Stimulated activated CD8-positive, alpha-beta memory T cell treated with anti-CD3 and anti-CD28 coated beads, Interleukin-7, amount 100 ng/mL, for 1 hour (primary cell): ENCODE measurements around the gene GOSR1.
"Not testable (repeated sequence)": the region's sequence is repeated elsewhere in the genome, so short reads cannot be mapped to it uniquely, and the experiment has no call there.

Experiments used
- DNase-seq, 2 donors: peaks; one replicate each; pipeline ENCODE4 v3.0.0-alpha.2; 2020; ENCODE audit warnings: low read depth in 2 of 2

GOSR1 gene

GRCh38 chr17:30545024-30545423 is 67.8 kb downstream of the GOSR1 start:
- no peak for DNase-seq

- no peak for DNase-seq
Measured at GRCh38 chr17:30547778-30548573, 70.8 kb downstream of the GOSR1 start.

GRCh38 chr17:30549181-30549580 is 72.0 kb downstream of the GOSR1 start:
- DNase-seq, result not testable (repeated sequence)

- DNase-seq, result no peak
Measured at GRCh38 chr17:30549864-30550511, 72.8 kb downstream of the GOSR1 start.

- DNase-seq, result no peak
Measured at GRCh38 chr17:30550512-30551273, 73.5 kb downstream of the GOSR1 start.

GRCh38 chr17:30551274-30551995 is 74.2 kb downstream of the GOSR1 start:
- DNase-seq, result not testable (repeated sequence)

- no peak for DNase-seq
Measured at GRCh38 chr17:30551996-30552339, 74.8 kb downstream of the GOSR1 start.

- DNase-seq, result no peak
Measured at GRCh38 chr17:30552994-30553566, 75.9 kb downstream of the GOSR1 start.

GRCh38 chr17:30553823-30554440 is 76.7 kb downstream of the GOSR1 start:
- DNase-seq, result not testable (repeated sequence)

GRCh38 chr17:30554839-30555751 is 77.9 kb downstream of the GOSR1 start:
- DNase-seq, result no peak

GRCh38 chr17:30555942-30556341 is 78.7 kb downstream of the GOSR1 start:
- DNase-seq, result no peak

GRCh38 chr17:30556374-30557332 is 79.4 kb downstream of the GOSR1 start:
- no peak for DNase-seq

GRCh38 chr17:30557916-30558685 is 80.9 kb downstream of the GOSR1 start:
- DNase-seq, result no peak

GRCh38 chr17:30558686-30559545 is 81.7 kb downstream of the GOSR1 start:
- no peak for DNase-seq

- DNase-seq, result no peak
Measured at GRCh38 chr17:30559656-30560055, 82.4 kb downstream of the GOSR1 start.

GRCh38 chr17:30560117-30561026 is 83.2 kb downstream of the GOSR1 start:
- not testable (repeated sequence) for DNase-seq
